ENCODE results near the gene FOXJ3. TPM values are rescaled to one million over a fixed set of nuclear protein-coding genes. Genes with fewer than 3 reads are reported as not detected.

The FOXJ3 gene
- total RNA-seq, 3 donors from 2014 or later, result 47.8 to 50.5 (median 49.8) TPM

- H3K4me3 Mint-ChIP-seq, result no peak overlapping the region
- H3K9me3 Mint-ChIP-seq, result no peaks in the 10 kb centered on the region
- H3K4me1 Mint-ChIP-seq (ENCODE audit: low read depth), result peaks cover 70% of the 10 kb centered on the region
- ATAC-seq, result peak in 1 of 2 donors; percentile 65
- DNase-seq, result no peak
- no peaks in the 10 kb centered on the region for H3K27me3 Mint-ChIP-seq (ENCODE audit: low read depth)
- peaks cover 19% of the 10 kb centered on the region for H3K36me3 Mint-ChIP-seq (ENCODE audit: insufficient read depth)
Measured at GRCh38 chr1:42311138-42311537, 23.9 kb downstream of the FOXJ3 start.

- ATAC-seq (no peak), DNase-seq (no peak)
- Mint-ChIP-seq H3K9me3 (peaks cover under 1% of the 10 kb centered on the region), H3K4me1 (ENCODE audit: low read depth) (peaks cover 52% of the 10 kb centered on the region), H3K27me3 (ENCODE audit: low read depth) (no peaks in the 10 kb centered on the region), H3K36me3 (ENCODE audit: insufficient read depth) (peaks cover 43% of the 10 kb centered on the region), H3K4me3 (no peak overlapping the region)
Measured at GRCh38 chr1:42306977-42307376, 28.1 kb downstream of the FOXJ3 start.

GRCh38 chr1:42305639-42306038, 29.4 kb downstream of the FOXJ3 start:
- Mint-ChIP-seq H3K36me3 (ENCODE audit: insufficient read depth) (peaks cover 46% of the 10 kb centered on the region), H3K4me1 (ENCODE audit: low read depth) (peaks cover 46% of the 10 kb centered on the region), H3K27me3 (ENCODE audit: low read depth) (no peaks in the 10 kb centered on the region), H3K9me3 (peaks cover 8% of the 10 kb centered on the region), H3K4me3 (no peak overlapping the region)
- DNase-seq, result no peak
- no peak for ATAC-seq

GRCh38 chr1:42302034-42302433, 33.0 kb downstream of the FOXJ3 start:
- H3K4me1 Mint-ChIP-seq (ENCODE audit: low read depth), result peaks cover 57% of the 10 kb centered on the region
- no peak overlapping the region for H3K4me3 Mint-ChIP-seq
- H3K9me3 Mint-ChIP-seq, result peaks cover 8% of the 10 kb centered on the region
- ATAC-seq (no peak), DNase-seq (no peak)
- H3K27me3 Mint-ChIP-seq (ENCODE audit: low read depth), result no peaks in the 10 kb centered on the region
- peaks cover 45% of the 10 kb centered on the region for H3K36me3 Mint-ChIP-seq (ENCODE audit: insufficient read depth)

- Mint-ChIP-seq H3K27me3 (ENCODE audit: low read depth) (no peaks in the 10 kb centered on the region), H3K4me3 (no peak overlapping the region), H3K4me1 (ENCODE audit: low read depth) (peaks cover 48% of the 10 kb centered on the region), H3K9me3 (peaks cover 11% of the 10 kb centered on the region), H3K36me3 (ENCODE audit: insufficient read depth) (peaks cover 40% of the 10 kb centered on the region)
- ATAC-seq (no peak), DNase-seq (no peak)
Measured at GRCh38 chr1:42298520-42298919, 36.5 kb downstream of the FOXJ3 start.

GRCh38 chr1:42295816-42296215, 39.2 kb downstream of the FOXJ3 start:
- Mint-ChIP-seq H3K9me3 (peaks cover 3% of the 10 kb centered on the region), H3K4me1 (ENCODE audit: low read depth) (peaks cover 51% of the 10 kb centered on the region), H3K4me3 (no peak overlapping the region), H3K36me3 (ENCODE audit: insufficient read depth) (peaks cover 35% of the 10 kb centered on the region), H3K27me3 (ENCODE audit: low read depth) (no peaks in the 10 kb centered on the region)
- ATAC-seq (no peak), DNase-seq (no peak)

- Mint-ChIP-seq H3K4me3 (no peak overlapping the region), H3K4me1 (ENCODE audit: low read depth) (peaks cover 34% of the 10 kb centered on the region), H3K36me3 (ENCODE audit: insufficient read depth) (peaks cover 13% of the 10 kb centered on the region), H3K27me3 (ENCODE audit: low read depth) (no peaks in the 10 kb centered on the region), H3K9me3 (no peaks in the 10 kb centered on the region)
- DNase-seq, result no peak
- no peak for ATAC-seq
Measured at GRCh38 chr1:42290130-42290529, 44.9 kb downstream of the FOXJ3 start.

GRCh38 chr1:42288311-42288985, 46.6 kb downstream of the FOXJ3 start:
- no peak overlapping the region for H3K4me3 Mint-ChIP-seq
- H3K4me1 Mint-ChIP-seq (ENCODE audit: low read depth), result peaks cover 41% of the 10 kb centered on the region
- no peaks in the 10 kb centered on the region for H3K27me3 Mint-ChIP-seq (ENCODE audit: low read depth)
- DNase-seq (no peak), ATAC-seq (no peak)
- peaks cover 8% of the 10 kb centered on the region for H3K36me3 Mint-ChIP-seq (ENCODE audit: insufficient read depth)
- no peaks in the 10 kb centered on the region for H3K9me3 Mint-ChIP-seq

- peaks cover 4% of the 10 kb centered on the region for H3K36me3 Mint-ChIP-seq (ENCODE audit: insufficient read depth)
- DNase-seq, result no peak
- H3K27me3 Mint-ChIP-seq (ENCODE audit: low read depth), result no peaks in the 10 kb centered on the region
- no peaks in the 10 kb centered on the region for H3K9me3 Mint-ChIP-seq
- peak; percentile 97 to 98 for ATAC-seq
- H3K4me1 Mint-ChIP-seq (ENCODE audit: low read depth), result peaks cover 58% of the 10 kb centered on the region
- H3K4me3 Mint-ChIP-seq, result no peak overlapping the region
Measured at GRCh38 chr1:42282867-42283583, 52.0 kb downstream of the FOXJ3 start.

GRCh38 chr1:42282024-42282579, 52.9 kb downstream of the FOXJ3 start:
- no peaks in the 10 kb centered on the region for H3K9me3 Mint-ChIP-seq
- H3K4me1 Mint-ChIP-seq (ENCODE audit: low read depth), result peaks cover 60% of the 10 kb centered on the region
- no peak for DNase-seq
- ATAC-seq, result no peak
- H3K4me3 Mint-ChIP-seq, result no peak overlapping the region
- no peaks in the 10 kb centered on the region for H3K27me3 Mint-ChIP-seq (ENCODE audit: low read depth)
- H3K36me3 Mint-ChIP-seq (ENCODE audit: insufficient read depth), result peaks cover 6% of the 10 kb centered on the region

GRCh38 chr1:42280821-42281220, 54.2 kb downstream of the FOXJ3 start:
- H3K4me1 Mint-ChIP-seq (ENCODE audit: low read depth), result peaks cover 63% of the 10 kb centered on the region
- ATAC-seq, result no peak

GRCh38 chr1:42279055-42279454, 56.0 kb downstream of the FOXJ3 start:
- no peak for DNase-seq
- Mint-ChIP-seq H3K4me3 (no peak overlapping the region), H3K36me3 (ENCODE audit: insufficient read depth) (peaks cover 21% of the 10 kb centered on the region), H3K9me3 (no peaks in the 10 kb centered on the region), H3K4me1 (ENCODE audit: low read depth) (peaks cover 59% of the 10 kb centered on the region), H3K27me3 (ENCODE audit: low read depth) (no peaks in the 10 kb centered on the region)
- no peak for ATAC-seq

More at GRCh38 chr1:42280821-42281220, 54.2 kb downstream of the FOXJ3 start:
- DNase-seq, result no peak
- Mint-ChIP-seq H3K4me3 (no peak overlapping the region), H3K36me3 (ENCODE audit: insufficient read depth) (peaks cover 15% of the 10 kb centered on the region), H3K27me3 (ENCODE audit: low read depth) (no peaks in the 10 kb centered on the region), H3K9me3 (no peaks in the 10 kb centered on the region)

GRCh38 chr1:42272920-42273319, 62.1 kb downstream of the FOXJ3 start:
- Mint-ChIP-seq H3K4me3 (no peak overlapping the region), H3K4me1 (ENCODE audit: low read depth) (peaks cover 50% of the 10 kb centered on the region), H3K27me3 (ENCODE audit: low read depth) (no peaks in the 10 kb centered on the region), H3K9me3 (no peaks in the 10 kb centered on the region), H3K36me3 (ENCODE audit: insufficient read depth) (peaks cover 35% of the 10 kb centered on the region)
- no peak for DNase-seq
- ATAC-seq, result no peak

- H3K4me3 Mint-ChIP-seq, result no peak overlapping the region
- peaks cover 66% of the 10 kb centered on the region for H3K4me1 Mint-ChIP-seq (ENCODE audit: low read depth)
- no peaks in the 10 kb centered on the region for H3K9me3 Mint-ChIP-seq
- H3K27me3 Mint-ChIP-seq (ENCODE audit: low read depth), result no peaks in the 10 kb centered on the region
- no peak for ATAC-seq
- peaks cover 27% of the 10 kb centered on the region for H3K36me3 Mint-ChIP-seq (ENCODE audit: insufficient read depth)
- DNase-seq, result no peak
Measured at GRCh38 chr1:42267904-42268303, 67.1 kb downstream of the FOXJ3 start.

All from activated T-cell treated with anti-CD3 and anti-CD28 coated beads, Interleukin-2, amount 50 U/mL, for 4 hours (primary cell).